HG03103 (cell line): ENCODE data around the gene YBX1.
"Not testable (repeated sequence)": the region's sequence is repeated elsewhere in the genome, so short reads cannot be mapped to it uniquely, and the experiment has no call there.

Source experiments
- ATAC-seq: cut with Tn5 transposase; IDR thresholded peaks from one replicate; pipeline ENCODE4 v1.9.1; 2021; ENCODE audit warnings: low read depth; ENCODE audit not compliant: unreplicated experiment

Gene YBX1

DNA sequence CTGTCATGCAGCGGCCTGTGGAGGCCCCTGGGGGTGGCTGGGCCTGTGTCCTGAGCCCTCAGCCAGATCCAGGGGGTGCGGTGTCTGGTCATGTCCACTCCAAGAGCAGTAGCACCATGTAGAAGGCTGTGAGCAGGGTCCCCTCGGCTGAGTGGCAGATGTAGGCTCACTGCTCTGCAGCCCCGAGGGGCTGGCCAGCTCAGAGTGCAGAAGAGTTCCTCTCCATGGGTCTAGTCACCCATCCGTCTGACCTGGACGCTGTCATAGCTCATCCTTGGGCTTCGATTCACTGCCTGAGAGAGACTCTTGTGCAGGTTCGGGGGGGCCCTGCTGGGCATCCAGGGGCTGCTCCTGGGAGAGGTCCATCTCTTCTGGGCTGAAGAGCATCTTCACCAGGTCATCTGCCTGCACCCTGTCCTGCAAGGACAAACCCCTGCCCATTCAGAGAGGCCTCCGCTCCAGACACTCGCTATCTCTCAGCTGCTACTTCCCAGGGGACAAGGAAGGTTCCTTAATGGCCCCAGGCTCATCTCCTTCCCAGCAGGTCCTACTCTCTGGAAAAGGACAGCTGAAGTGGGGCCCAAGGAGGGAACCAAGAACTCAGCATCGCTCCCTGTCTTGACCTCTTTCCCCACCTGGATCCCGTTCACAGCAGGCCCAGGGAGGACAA, 64.4 kb downstream of the YBX1 start:
- no peak for ATAC-seq

GRCh38 chr1:42747125-42747524, 64.9 kb downstream of the YBX1 start:
- ATAC-seq: no peak

GRCh38 chr1:42748021-42748420, 65.8 kb downstream of the YBX1 start:
- no peak for ATAC-seq

DNA sequence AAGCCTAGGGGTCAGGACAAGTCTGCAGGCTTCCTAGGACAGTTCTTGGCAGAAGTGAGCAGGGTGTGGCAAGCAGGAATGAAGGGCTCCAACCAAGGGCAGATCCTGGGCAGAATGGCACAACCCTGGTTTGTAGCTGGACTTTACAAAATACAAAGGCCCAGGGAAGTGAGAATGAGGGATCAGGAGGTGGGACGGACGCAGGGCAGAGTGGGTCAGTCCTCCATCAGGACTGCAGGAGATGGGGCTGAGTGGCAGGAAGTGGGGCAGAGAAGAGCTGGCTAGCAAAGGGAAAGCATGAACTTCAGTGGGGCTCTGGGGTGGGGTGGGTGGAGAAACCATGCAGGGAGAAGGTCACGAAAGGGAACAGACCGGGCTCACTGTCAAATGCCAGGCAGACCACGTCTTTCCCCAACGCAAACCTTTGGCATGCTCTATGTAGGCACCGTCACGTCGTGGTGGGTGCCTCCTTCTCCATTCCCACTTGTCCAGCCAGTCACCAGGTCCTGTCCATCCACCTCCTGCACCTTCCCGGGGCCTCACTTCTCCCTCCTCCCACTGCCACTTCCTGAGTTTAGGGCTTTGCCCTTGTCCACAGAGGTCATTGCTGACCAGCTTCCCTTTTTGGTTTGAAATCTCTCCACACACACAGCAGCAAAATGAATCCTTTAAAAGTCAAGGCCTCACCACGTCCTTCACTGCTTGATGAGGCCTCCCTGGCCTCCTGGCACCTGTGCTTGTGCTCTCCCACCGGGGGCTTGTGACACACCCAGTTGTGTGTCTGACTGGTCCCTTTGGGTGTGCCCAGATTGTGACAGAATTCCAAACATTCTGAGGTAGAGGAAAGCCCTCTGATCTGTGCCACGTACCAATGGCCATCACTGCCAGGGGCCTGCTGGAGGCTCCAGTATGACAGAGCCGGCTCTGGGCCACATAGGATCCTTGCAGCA, 66.5 kb downstream of the YBX1 start:
- ATAC-seq: no peak

- ATAC-seq: no peak
Observed at GRCh38 chr1:42750041-42750440, 67.8 kb downstream of the YBX1 start.

DNA sequence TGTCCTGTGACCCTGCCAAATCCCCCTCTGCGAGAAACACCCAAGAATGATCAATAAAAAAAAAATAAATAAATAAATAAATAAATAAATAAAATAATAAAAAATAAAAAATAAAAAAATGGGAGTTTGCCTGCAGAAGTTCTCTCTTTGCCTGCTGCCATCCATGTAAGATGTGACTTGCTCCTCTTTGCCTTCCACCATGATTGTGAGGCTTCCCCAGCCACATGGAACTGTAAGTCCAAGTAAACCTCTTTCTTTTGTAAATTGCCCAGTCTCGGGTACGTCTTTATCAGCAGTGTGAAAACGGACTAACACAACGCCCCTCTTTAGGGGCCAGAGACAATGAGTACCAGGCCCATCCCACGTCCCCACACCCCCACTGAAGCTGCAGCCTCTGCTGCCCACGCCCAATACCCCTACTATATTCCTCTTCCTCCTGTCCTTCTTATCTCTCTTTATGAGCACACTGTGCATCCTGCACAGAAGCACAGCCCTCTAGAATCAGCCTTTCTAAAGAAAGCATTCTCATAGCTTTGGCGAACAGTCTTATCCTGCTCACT, 69.4 kb downstream of the YBX1 start:
- not testable (repeated sequence) for ATAC-seq

- ATAC-seq: no peak
Observed at GRCh38 chr1:42752284-42752683, 70.1 kb downstream of the YBX1 start.

DNA sequence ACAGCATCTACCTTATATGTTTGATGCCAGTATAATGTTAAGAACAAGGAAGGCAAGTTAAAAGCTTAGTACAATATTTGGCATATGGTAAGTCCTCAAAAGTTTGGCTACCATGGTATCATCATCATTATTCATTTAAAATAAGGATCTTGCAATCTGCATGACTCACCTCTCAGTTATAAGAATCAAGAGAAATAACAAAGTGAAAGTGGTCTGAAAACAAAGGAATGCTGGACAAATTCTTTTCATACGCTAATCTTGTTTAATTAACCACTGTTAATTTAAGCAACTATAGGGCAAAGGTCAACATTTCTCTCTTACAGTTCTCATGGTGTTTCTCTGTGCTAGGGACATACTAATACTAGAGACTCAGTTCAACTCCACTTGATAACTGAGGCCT, 70.9 kb downstream of the YBX1 start:
- no peak for ATAC-seq
